Measurements from ENCODE around the gene ADGRD1.

The ADGRD1 gene

GRCh38 chr12:131137836-131138637 is 184.3 kb downstream of the ADGRD1 start:
- no peak for TF ChIP-seq CTCF (IDR thresholded peaks at IDR 0.05; ENCODE audit: low read depth, low read length)

GRCh38 chr12:131138638-131139362 is 185.1 kb downstream of the ADGRD1 start:
- TF ChIP-seq CTCF (IDR thresholded peaks at IDR 0.05; ENCODE audit: low read depth, low read length), result no peak
- no peak overlapping the region for H3K4me3 ChIP-seq (ENCODE audit: low read depth, low read length)

More at GRCh38 chr12:131137836-131138637, 184.3 kb downstream of the ADGRD1 start:
- H3K4me3 ChIP-seq (ENCODE audit: low read depth, low read length), result no peak overlapping the region

- no peak for TF ChIP-seq CTCF (IDR thresholded peaks at IDR 0.05; ENCODE audit: low read depth, low read length)
- H3K4me3 ChIP-seq (ENCODE audit: low read depth, low read length), result no peak overlapping the region
These were observed 185.8 kb downstream of the ADGRD1 start for GRCh38 chr12:131139363-131140068.

- TF ChIP-seq CTCF (IDR thresholded peaks at IDR 0.05; ENCODE audit: low read depth, low read length), result no peak
- no peak overlapping the region for H3K4me3 ChIP-seq (ENCODE audit: low read depth, low read length)
These were observed 186.3 kb downstream of the ADGRD1 start for GRCh38 chr12:131140069-131140435.

GRCh38 chr12:131140697-131141096 is 187.0 kb downstream of the ADGRD1 start:
- TF ChIP-seq CTCF (IDR thresholded peaks at IDR 0.05; ENCODE audit: low read depth, low read length), result no peak

GRCh38 chr12:131141514-131141913 is 187.8 kb downstream of the ADGRD1 start:
- no peak for TF ChIP-seq CTCF (IDR thresholded peaks at IDR 0.05; ENCODE audit: low read depth, low read length)
- H3K4me3 ChIP-seq (ENCODE audit: low read depth, low read length), result no peak overlapping the region

More at GRCh38 chr12:131140697-131141096, 187.0 kb downstream of the ADGRD1 start:
- H3K4me3 ChIP-seq (ENCODE audit: low read depth, low read length), result no peak overlapping the region

All from WI38 (cell line).